SK-N-SH (cell line): Measurements from ENCODE around the gene PKIB. TPM values are rescaled to one million over a fixed set of nuclear protein-coding genes. Genes with fewer than 3 reads are reported as not detected.

Source experiments
- CTCF ChIA-PET: fragments of 300-600, 350-600 bp; formaldehyde crosslinking; extraction: SDS; loops from one replicate; lab custom pipeline; 2021; lab: Yijun Ruan, JAX
- POLR2A ChIA-PET: fragments of 350-600 bp; sonication (Branson Sonifier 250); formaldehyde crosslinking; extraction: SDS; loops from one replicate; lab custom pipeline; 2020; ENCODE audit warnings: antibody characterized with exemption, inconsistent platforms; lab: Yijun Ruan, JAX
- DNase-seq: peaks from one replicate; pipeline ENCODE4 v3.0.0; 2012
- H2AFZ ChIP-seq: fragments of 200-600 bp; sonication (generic); 2 replicates; pipeline ENCODE4 v1.8.1; 2016; ENCODE audit warnings: antibody characterized with exemption, mild to moderate bottlenecking, low read depth
- H3F3A ChIP-seq: fragments of 200-600 bp; sonication (generic); replicated peaks from 2 replicates; pipeline ENCODE3; 2016; ENCODE audit warnings: antibody characterized with exemption, mild to moderate bottlenecking; ENCODE audit not compliant: insufficient read depth
- H3K27ac ChIP-seq, 2 experiments: fragments of 200-500 bp in 1 of 2; fragments of 200-600 bp in 1 of 2; sonication (Bioruptor generic) in 1 of 2; sonication (generic), shearing (Covaris generic) in 1 of 2; 2 replicates each; pipeline versions ENCODE4 v1.5.1 to v1.6.1; 2014 to 2016; ENCODE audit warnings: low read depth in 2 of 2, inconsistent platforms in 1 of 2, low read length in 1 of 2, mild to moderate bottlenecking in 1 of 2, mixed read lengths in 1 of 2
- H3K27me3 ChIP-seq: fragments of 200-600 bp; sonication (generic), shearing (Covaris generic); 2 replicates; pipeline ENCODE4 v1.6.1; 2016; ENCODE audit warnings: mixed run types; ENCODE audit not compliant: insufficient read depth
- H3K36me3 ChIP-seq, 2 experiments: fragments of 200-500 bp in 1 of 2; fragments of 200-600 bp in 1 of 2; sonication (Bioruptor generic) in 1 of 2; sonication (generic) in 1 of 2; replicated peaks in 1 of 2; 2 replicates each; pipeline versions ENCODE3 to v1.5.1; 2014 to 2016; ENCODE audit warnings: low read length in 1 of 2, mild to moderate bottlenecking in 1 of 2; ENCODE audit not compliant: insufficient read depth in 2 of 2, control insufficient read depth in 1 of 2
- H3K4me1 ChIP-seq, 2 experiments: fragments of 200-500 bp in 1 of 2; fragments of 200-600 bp in 1 of 2; sonication (Bioruptor generic) in 1 of 2; sonication (generic), shearing (Covaris generic) in 1 of 2; 2 replicates each; pipeline versions ENCODE4 v1.5.1 to v1.6.1; 2014 to 2016; ENCODE audit warnings: low read depth in 1 of 2, low read length in 1 of 2, mixed run types in 1 of 2; ENCODE audit not compliant: insufficient read depth in 2 of 2, control insufficient read depth in 1 of 2
- H3K4me2 ChIP-seq: fragments of 200-600 bp; sonication (generic), shearing (Covaris generic); 2 replicates; pipeline ENCODE4 v1.6.1; 2017; ENCODE audit warnings: mixed run types
- H3K4me3 ChIP-seq, 2 experiments: fragments of 200-500 bp in 1 of 2; fragments of 200-600 bp in 1 of 2; sonication (Bioruptor generic) in 1 of 2; sonication (generic), shearing (Covaris generic) in 1 of 2; 2 replicates each; pipeline versions ENCODE4 v1.5.1 to v1.8.1; 2014 to 2016; ENCODE audit warnings: low read depth in 2 of 2, inconsistent platforms in 1 of 2, low read length in 1 of 2, mild to moderate bottlenecking in 1 of 2, mixed read lengths in 1 of 2, moderate library complexity in 1 of 2
- H3K79me2 ChIP-seq: fragments of 200-600 bp; sonication (generic); 2 replicates; pipeline ENCODE4 v1.8.1; 2017; ENCODE audit warnings: mild to moderate bottlenecking; ENCODE audit not compliant: insufficient read depth
- H3K9ac ChIP-seq: fragments of 200-600 bp; sonication (generic); 2 replicates; pipeline ENCODE4 v1.6.1; 2017; ENCODE audit warnings: mixed run types
- H3K9me2 ChIP-seq: fragments of 200-600 bp; sonication (generic); 2 replicates; pipeline ENCODE4 v1.6.1; 2017; ENCODE audit warnings: mixed run types
- H3K9me3 ChIP-seq: fragments of 200-600 bp; sonication (generic); 2 replicates; pipeline ENCODE4 v1.6.1; 2017; ENCODE audit warnings: mixed run types, mild to moderate bottlenecking, moderate library complexity
- H4K20me1 ChIP-seq: fragments of 200-600 bp; sonication (generic); 2 replicates; pipeline ENCODE4 v1.6.1; 2017; ENCODE audit warnings: mild to moderate bottlenecking, mixed run types; ENCODE audit not compliant: insufficient read depth
- EZH2phosphoT487 ChIP-seq: fragments of 200-600 bp; sonication (generic); IDR thresholded peaks from 2 replicates; pipeline ENCODE4 v1.6.1; 2017; ENCODE audit warnings: low read depth, mixed run types, mild to moderate bottlenecking, antibody characterized with exemption, moderate library complexity, borderline replicate concordance
- FOSL2 ChIP-seq: IDR thresholded peaks from 2 replicates; pipeline ENCODE4 v1.4.0; 2012; ENCODE audit warnings: low read depth, mild to moderate bottlenecking, moderate library complexity, borderline replicate concordance
- FOXJ3 ChIP-seq: sonication (generic); formaldehyde crosslinking; IDR thresholded peaks from 2 replicates; pipeline ENCODE4 v1.5.1; 2020; ENCODE audit warnings: mild to moderate bottlenecking, missing genetic modification reagents
- FOXM1 ChIP-seq: IDR thresholded peaks from 2 replicates; pipeline ENCODE4 v1.4.0; 2012; ENCODE audit warnings: low read depth, mild to moderate bottlenecking
- GABPA ChIP-seq: IDR thresholded peaks from 2 replicates; pipeline ENCODE4 v1.4.0; 2012; ENCODE audit warnings: low read depth, mild to moderate bottlenecking
- GATA2 ChIP-seq: sonication (generic); formaldehyde crosslinking; IDR thresholded peaks from 2 replicates; pipeline ENCODE4 v1.5.0; 2020; ENCODE audit warnings: mild to moderate bottlenecking, missing genetic modification reagents
- JUND ChIP-seq: IDR thresholded peaks from 2 replicates; pipeline ENCODE4 v1.4.0; 2012
- MXI1 ChIP-seq: IDR thresholded peaks from 2 replicates; pipeline ENCODE4 v1.6.1; 2012; ENCODE audit warnings: mild to moderate bottlenecking, low read depth, low read length, improper control_type of control experiment
- NFIC ChIP-seq: IDR thresholded peaks from 2 replicates; pipeline ENCODE4 v1.4.0; 2012; ENCODE audit warnings: borderline replicate concordance
- NRF1 ChIP-seq: IDR thresholded peaks from 2 replicates; pipeline ENCODE4 v1.6.1; 2012; ENCODE audit warnings: low read depth, mild to moderate bottlenecking, low read length
- PBX3 ChIP-seq: IDR thresholded peaks from 2 replicates; pipeline ENCODE4; 2012
- POLR2AphosphoS5 ChIP-seq: IDR thresholded peaks from 2 replicates; pipeline ENCODE4 v1.6.1; 2012; ENCODE audit warnings: low read depth, low read length
- RCOR1 ChIP-seq: fragments of 150-350 bp; IDR thresholded peaks from 2 replicates; pipeline ENCODE4 v1.6.1; 2017; ENCODE audit warnings: antibody characterized with exemption, low read length
- RFX5 ChIP-seq: IDR thresholded peaks from 2 replicates; pipeline ENCODE4 v1.6.1; 2012; ENCODE audit warnings: mild to moderate bottlenecking, improper control_type of control experiment, low read length
- SIN3A ChIP-seq: IDR thresholded peaks from 2 replicates; pipeline ENCODE4 v1.6.1; 2012; ENCODE audit warnings: low read depth, mild to moderate bottlenecking, low read length, moderate library complexity, borderline replicate concordance
- SMC3 ChIP-seq: IDR thresholded peaks from 2 replicates; pipeline ENCODE4 v1.6.1; 2012; ENCODE audit warnings: low read depth, low read length, improper control_type of control experiment
- TEAD4 ChIP-seq: IDR thresholded peaks from 2 replicates; pipeline ENCODE4 v1.4.0; 2012; ENCODE audit warnings: mild to moderate bottlenecking, borderline replicate concordance; ENCODE audit not compliant: insufficient read depth
- USF1 ChIP-seq: IDR thresholded peaks from 2 replicates; pipeline ENCODE4 v1.4.0; 2012; ENCODE audit warnings: low read depth, borderline replicate concordance
- ZBTB33 ChIP-seq: IDR thresholded peaks from 2 replicates; pipeline ENCODE4 v1.4.0; 2012; ENCODE audit warnings: low read depth, borderline replicate concordance
- WGBS: methylation state at CpG from one replicate; pipeline ENCODE4 v1.1.6; 2017; ENCODE audit warnings: low lambda C conversion rate; 5-methylcytosine and 5-hydroxymethylcytosine counted together
- polyA plus RNA-seq, 3 experiments: library from polyadenylated mRNA; depleted of rRNA; stranded (reverse); fragments of >200 nt; gene quantifications; 2 replicates each; pipeline ENCODE4 v1.2.3, GENCODE V29; 2012
- TF ChIP-seq, protein P1 (sequence below): fragments of 150-350 bp; IDR thresholded peaks from 2 replicates; pipeline ENCODE4 v1.6.1; 2017; ENCODE audit warnings: antibody characterized with exemption, low read length, low read depth, borderline replicate concordance

PKIB gene
- polyA plus RNA-seq, 1 of the 3 experiments (the other 2 are of a cell fraction), result 0.30 TPM

GRCh38 chr6:122677406-122677805 is 67.2 kb downstream of the PKIB start:
- no peak overlapping the region for H3K4me2 ChIP-seq

DNA sequence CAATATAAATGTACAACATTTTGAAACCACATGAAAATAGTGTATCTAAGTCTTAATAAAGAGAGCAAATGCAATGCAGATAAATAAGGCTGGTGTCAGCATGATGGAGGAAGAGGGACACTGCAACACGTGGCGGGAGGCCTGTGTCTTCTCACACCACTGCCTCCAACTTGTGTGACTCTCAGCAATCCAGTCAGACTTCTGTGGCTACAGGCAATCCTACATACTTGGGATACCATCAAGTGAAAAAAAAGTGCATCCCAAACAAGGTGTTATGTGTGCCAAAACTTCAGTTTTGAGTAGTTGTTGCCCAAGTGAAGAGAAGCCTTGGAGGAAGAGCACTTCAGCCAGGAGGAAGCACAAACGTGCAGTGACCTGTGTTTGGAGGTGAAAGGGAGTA is 68.6 kb downstream of the PKIB start:
- H3K9ac ChIP-seq, result no peak overlapping the region
- ChIA-PET CTCF (no interaction called here), POLR2A (no interaction called here)
- H3K9me2 ChIP-seq, result no peaks in the 10 kb centered on the region
- H3K9me3 ChIP-seq, result no peaks in the 10 kb centered on the region
- TF ChIP-seq JUND, result no peak
- no peak for TF ChIP-seq RCOR1
- no peak for TF ChIP-seq GATA2
- TF ChIP-seq, protein P1, sequence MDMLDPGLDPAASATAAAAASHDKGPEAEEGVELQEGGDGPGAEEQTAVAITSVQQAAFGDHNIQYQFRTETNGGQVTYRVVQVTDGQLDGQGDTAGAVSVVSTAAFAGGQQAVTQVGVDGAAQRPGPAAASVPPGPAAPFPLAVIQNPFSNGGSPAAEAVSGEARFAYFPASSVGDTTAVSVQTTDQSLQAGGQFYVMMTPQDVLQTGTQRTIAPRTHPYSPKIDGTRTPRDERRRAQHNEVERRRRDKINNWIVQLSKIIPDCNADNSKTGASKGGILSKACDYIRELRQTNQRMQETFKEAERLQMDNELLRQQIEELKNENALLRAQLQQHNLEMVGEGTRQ, result no peak
- no peak for TF ChIP-seq FOSL2
- no peak for TF ChIP-seq PBX3
- no peak for TF ChIP-seq TEAD4
- H3K79me2 ChIP-seq, result no peaks in the 10 kb centered on the region
- H3K4me1 ChIP-seq, result no peaks in the 10 kb centered on the region
- WGBS, result 38% methylated on average over 3 of the region's 3 CpGs
- H3K27ac ChIP-seq, result no peak overlapping the region
- no peak overlapping the region for H3K4me2 ChIP-seq
- H2AFZ ChIP-seq, result no peak overlapping the region
- H3K4me3 ChIP-seq, result no peak overlapping the region
- DNase-seq, result no peak
- no peaks in the 10 kb centered on the region for H4K20me1 ChIP-seq
- H3K27me3 ChIP-seq, result no peaks in the 10 kb centered on the region
- no peaks in the 10 kb centered on the region for H3K36me3 ChIP-seq
- no peaks in the 10 kb centered on the region for H3F3A ChIP-seq

More at GRCh38 chr6:122677406-122677805, 67.2 kb downstream of the PKIB start:
- Histone ChIP-seq H3K27ac (no peak overlapping the region), H3K4me3 (no peak overlapping the region), H3K9me2 (no peaks in the 10 kb centered on the region), H3K4me1 (no peaks in the 10 kb centered on the region), H3K79me2 (no peaks in the 10 kb centered on the region), H3K9ac (no peak overlapping the region), H3K27me3 (no peaks in the 10 kb centered on the region), H3K36me3 (no peaks in the 10 kb centered on the region), H2AFZ (no peak overlapping the region), H3F3A (no peaks in the 10 kb centered on the region), H4K20me1 (no peaks in the 10 kb centered on the region), H3K9me3 (no peaks in the 10 kb centered on the region)
- CTCF ChIA-PET, result interaction anchor here (1.2 kb wide), 1 partner anchor 53 kb away, joined by 4 read pairs; no protein-coding TSS in a partner anchor
- DNase-seq, result no peak
- 7% methylated on average over 1 of the region's 1 CpG for WGBS
- POLR2A ChIA-PET, result no interaction called here
- TF ChIP-seq POLR2AphosphoS5 (no peak), SIN3A (no peak), FOXM1 (no peak), SMC3 (no peak)
- TF ChIP-seq, all 33 proteins: peak for 0

DNA sequence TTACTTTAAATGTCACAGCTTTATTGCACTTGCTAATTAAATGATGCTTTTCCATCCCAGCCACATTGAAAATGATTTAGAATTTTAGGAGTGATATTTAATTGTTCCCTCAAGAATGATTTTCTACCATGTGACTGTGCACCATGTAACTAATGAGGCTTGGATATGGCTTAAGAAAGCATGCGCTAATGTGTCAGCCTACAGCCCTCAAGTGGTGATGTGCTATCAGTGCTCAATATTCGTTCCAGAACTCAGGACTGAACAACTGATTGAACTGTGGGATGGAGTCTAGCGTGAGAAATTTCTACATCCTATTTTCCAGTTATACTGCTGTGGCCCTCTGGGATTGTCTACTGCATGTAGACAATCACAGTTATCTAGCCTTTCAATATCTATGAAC is 71.5 kb downstream of the PKIB start:
- H3K27ac ChIP-seq, result no peak overlapping the region
- H3K9ac ChIP-seq, result no peak overlapping the region
- no peak overlapping the region for H2AFZ ChIP-seq
- POLR2A ChIA-PET, result no interaction called here
- DNase-seq, result no peak
- no peaks in the 10 kb centered on the region for H3K4me1 ChIP-seq
- H3K9me2 ChIP-seq, result no peaks in the 10 kb centered on the region
- CTCF ChIA-PET, result no interaction called here
- H3K79me2 ChIP-seq, result no peaks in the 10 kb centered on the region
- no peak overlapping the region for H3K4me3 ChIP-seq
- no peaks in the 10 kb centered on the region for H4K20me1 ChIP-seq
- no peaks in the 10 kb centered on the region for H3K27me3 ChIP-seq
- no peak overlapping the region for H3K4me2 ChIP-seq
- H3K9me3 ChIP-seq, result no peaks in the 10 kb centered on the region
- no peaks in the 10 kb centered on the region for H3F3A ChIP-seq
- H3K36me3 ChIP-seq, result no peaks in the 10 kb centered on the region
- WGBS, result 27% methylated on average over 3 of the region's 3 CpGs
- TF ChIP-seq JUND (no peak), GABPA (no peak), USF1 (no peak), FOXJ3 (CRISPR knock-in tag) (no peak), RFX5 (no peak), GATA2 (no peak), ZBTB33 (no peak), EZH2phosphoT487 (no peak), MXI1 (no peak), NRF1 (no peak), NFIC (no peak)
